ENCODE results near the gene NCAPD3. TPM values are rescaled to one million over a fixed set of nuclear protein-coding genes. Genes with fewer than 3 reads are reported as not detected.
"Not testable (repeated sequence)": the region's sequence is repeated elsewhere in the genome, so short reads cannot be mapped to it uniquely, and the experiment has no call there.

Gene NCAPD3
- total RNA-seq, 2 donors from 2014 or later: 4.0 to 5.5 TPM

GRCh38 chr11:134196756-134197155 is 27.0 kb downstream of the NCAPD3 start:
- Histone ChIP-seq H3K36me3 (peaks cover 17% of the 10 kb centered on the region), H3K4me1 (no peaks in the 10 kb centered on the region), H3K9me3 (no peaks in the 10 kb centered on the region), H3K4me3 (no peak overlapping the region), H3K27ac (no peak overlapping the region), H3K27me3 (no peaks in the 10 kb centered on the region)
- DNase-seq (ENCODE audit: low spot score): no peak
- TF ChIP-seq CTCF (IDR thresholded peaks at IDR 0.05): no peak

GRCh38 chr11:134188092-134188491 is 35.7 kb downstream of the NCAPD3 start:
- H3K4me1 ChIP-seq; DNase-seq (ENCODE audit: low spot score); H3K27me3 ChIP-seq; H3K4me3 ChIP-seq; H3K9me3 ChIP-seq; H3K27ac ChIP-seq: not testable (repeated sequence)
- peaks cover 46% of the 10 kb centered on the region for H3K36me3 ChIP-seq

- Histone ChIP-seq H3K9me3 (no peaks in the 10 kb centered on the region), H3K4me1 (no peaks in the 10 kb centered on the region), H3K4me3 (no peak overlapping the region), H3K27me3 (no peaks in the 10 kb centered on the region), H3K27ac (no peak overlapping the region), H3K36me3 (peaks cover 22% of the 10 kb centered on the region)
- DNase-seq (ENCODE audit: low spot score): no peak
- TF ChIP-seq CTCF (IDR thresholded peaks at IDR 0.05): no peak
Observed at GRCh38 chr11:134181707-134182106, 42.1 kb downstream of the NCAPD3 start.

- no peak overlapping the region for H3K4me3 ChIP-seq
- H3K9me3 ChIP-seq: no peaks in the 10 kb centered on the region
- no peaks in the 10 kb centered on the region for H3K27me3 ChIP-seq
- H3K4me1 ChIP-seq: no peaks in the 10 kb centered on the region
- no peak overlapping the region for H3K27ac ChIP-seq
- TF ChIP-seq CTCF (IDR thresholded peaks at IDR 0.05): no peak
- no peak for DNase-seq (ENCODE audit: low spot score)
- peaks cover 24% of the 10 kb centered on the region for H3K36me3 ChIP-seq
Observed at GRCh38 chr11:134178032-134178674, 45.6 kb downstream of the NCAPD3 start.

GRCh38 chr11:134176284-134176683 is 47.5 kb downstream of the NCAPD3 start:
- H3K27me3 ChIP-seq: no peaks in the 10 kb centered on the region
- H3K4me1 ChIP-seq: no peaks in the 10 kb centered on the region
- TF ChIP-seq CTCF (IDR thresholded peaks at IDR 0.05): no peak
- H3K4me3 ChIP-seq: no peak overlapping the region
- DNase-seq (ENCODE audit: low spot score): no peak
- no peaks in the 10 kb centered on the region for H3K9me3 ChIP-seq
- H3K36me3 ChIP-seq: peaks cover 24% of the 10 kb centered on the region
- H3K27ac ChIP-seq: no peak overlapping the region

GRCh38 chr11:134173296-134173695 is 50.5 kb downstream of the NCAPD3 start:
- H3K27me3 ChIP-seq: no peaks in the 10 kb centered on the region
- H3K9me3 ChIP-seq: no peaks in the 10 kb centered on the region
- no peak for DNase-seq (ENCODE audit: low spot score)
- peaks cover 34% of the 10 kb centered on the region for H3K36me3 ChIP-seq
- no peak for TF ChIP-seq CTCF (IDR thresholded peaks at IDR 0.05)
- no peak overlapping the region for H3K4me3 ChIP-seq
- no peak overlapping the region for H3K27ac ChIP-seq
- H3K4me1 ChIP-seq: no peaks in the 10 kb centered on the region
